Caco-2 (cell line): ENCODE results near the gene TSBP1. TPM values are rescaled to one million over a fixed set of nuclear protein-coding genes. Genes with fewer than 3 reads are reported as not detected.

Source experiments
- BruUV-seq: library from RNA; stranded (reverse); fragments of 400-500 nt; replicated peaks from 2 replicates; lab custom pipeline; 2021; lab: Mats Ljungman, UMichigan
- CTCF ChIA-PET: fragments of 300-600 bp; sonication (Branson Sonifier 250); formaldehyde crosslinking; loops from one replicate; lab custom pipeline; 2022; ENCODE audit warnings: antibody characterized with exemption; lab: Charles Lee
- POLR2A ChIA-PET: fragments of 300-600 bp; sonication (Branson Sonifier 250); formaldehyde crosslinking; loops from one replicate; lab custom pipeline; 2022; ENCODE audit warnings: antibody characterized with exemption; lab: Charles Lee
- DNase-seq, 2 experiments: peaks; one replicate each; pipeline versions ENCODE4 v3.0.0 to v3.0.0-alpha.2; 2020 to 2022
- H3K27me3 ChIP-seq: replicated peaks from 2 replicates; pipeline ENCODE4 v1.6.0; 2011; ENCODE audit warnings: low read length; ENCODE audit not compliant: control insufficient read depth, insufficient read depth
- H3K36me3 ChIP-seq: 2 replicates; pipeline ENCODE4 v1.5.1; 2011; ENCODE audit warnings: low read length; ENCODE audit not compliant: control insufficient read depth, insufficient read depth
- H3K4me1 ChIP-seq: fragments of 250-450 bp; sonication (Bioruptor Pico); 2 replicates; pipeline ENCODE4 v1.5.1; 2020; ENCODE audit warnings: mild to moderate bottlenecking
- H3K4me3 ChIP-seq: 2 replicates; pipeline ENCODE4 v1.5.1; 2011; ENCODE audit warnings: low read depth, mild to moderate bottlenecking, control low read depth, low read length
- H3K9me3 ChIP-seq: fragments of 250-450 bp; sonication (Bioruptor Pico); 2 replicates; pipeline ENCODE4 v1.5.1; 2020; ENCODE audit warnings: mild to moderate bottlenecking, moderate library complexity
- H3K27ac Mint-ChIP-seq: one replicate; pipeline ENCODE4 v1.8.0; 2022; ENCODE audit warnings: mixed read lengths; ENCODE audit not compliant: unreplicated experiment
- H3K27me3 Mint-ChIP-seq: one replicate; pipeline ENCODE4 v1.8.0; 2022; ENCODE audit warnings: mixed read lengths; ENCODE audit not compliant: insufficient read depth, unreplicated experiment
- H3K36me3 Mint-ChIP-seq: one replicate; pipeline ENCODE4 v1.8.0; 2022; ENCODE audit warnings: mild to moderate bottlenecking, mixed read lengths; ENCODE audit not compliant: insufficient read depth, unreplicated experiment
- H3K4me1 Mint-ChIP-seq: one replicate; pipeline ENCODE4 v1.8.0; 2022; ENCODE audit warnings: low read depth, mixed read lengths; ENCODE audit not compliant: unreplicated experiment
- H3K4me3 Mint-ChIP-seq: one replicate; pipeline ENCODE4 v1.8.0; 2022; ENCODE audit warnings: mild to moderate bottlenecking, moderate library complexity, mixed read lengths; ENCODE audit not compliant: unreplicated experiment
- H3K9me3 Mint-ChIP-seq: one replicate; pipeline ENCODE4 v1.8.0; 2022; ENCODE audit warnings: mixed read lengths; ENCODE audit not compliant: unreplicated experiment
- intact Hi-C: fragments of 100-400 bp; cut with micrococcal nuclease; formaldehyde crosslinking; loops from one replicate; pipeline ENCODE4 v1.10.0; 2022; ENCODE audit not compliant: unreplicated experiment
- total RNA-seq: library from RNA; stranded (reverse); gene quantifications from 2 replicates; pipeline ENCODE4 v1.2.3, GENCODE V29; 2022
- TF ChIP-seq, protein P1 (sequence below), 2 experiments: fragments of 200-600 bp in 1 of 2; IDR thresholded peaks; 1 replicate in 1 of 2; 2 replicates in 1 of 2; pipeline versions ENCODE4 v1.5.1 to v1.8.0; 2011 to 2022; ENCODE audit warnings: antibody characterized with exemption in 1 of 2, control low read depth in 1 of 2, inconsistent platforms in 1 of 2, low read depth in 1 of 2, low read length in 1 of 2, mild to moderate bottlenecking in 1 of 2, moderate library complexity in 1 of 2; ENCODE audit not compliant: insufficient read depth in 1 of 2, severe bottlenecking in 1 of 2, unreplicated experiment in 1 of 2

TSBP1 gene
- total RNA-seq, 1 experiment from 2014 or later, result not detected

DNA sequence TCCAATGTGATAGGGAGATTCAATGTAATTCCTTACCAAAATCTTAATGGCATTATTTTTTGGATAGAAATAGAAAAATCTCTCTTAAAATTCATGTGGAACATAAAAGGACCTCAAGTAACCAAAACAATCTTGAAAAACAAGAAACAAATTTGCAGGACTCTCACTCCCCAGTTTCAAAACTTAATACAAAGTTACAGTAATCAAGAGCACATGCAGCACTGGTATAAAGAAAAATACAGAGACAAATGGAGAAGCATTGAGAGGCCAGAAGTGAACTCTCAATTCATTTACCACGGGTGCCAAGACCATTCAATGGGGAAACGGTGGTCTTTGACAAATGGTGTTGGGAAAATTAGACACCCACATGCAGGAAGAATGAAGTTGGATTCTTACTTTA is 7.8 kb upstream of the TSBP1 start:
- intact Hi-C loops, result no loop called here
- BruUV-seq, result no TSS peak
- peaks cover 6% of the 10 kb centered on the region for H3K36me3 Mint-ChIP-seq
- no peaks in the 10 kb centered on the region for H3K27me3 Mint-ChIP-seq
- no peak overlapping the region for H3K4me3 ChIP-seq
- H3K9me3 ChIP-seq, result no peaks in the 10 kb centered on the region
- ChIA-PET POLR2A (no interaction called here), CTCF (no interaction called here)
- DNase-seq, result no peak
- H3K4me1 Mint-ChIP-seq, result peaks cover 15% of the 10 kb centered on the region
- H3K4me1 ChIP-seq, result peaks cover 5% of the 10 kb centered on the region; the same call in 1 of the 2 replicates
- no peak overlapping the region for H3K27ac Mint-ChIP-seq
- no peaks in the 10 kb centered on the region for H3K9me3 Mint-ChIP-seq
- no peaks in the 10 kb centered on the region for H3K36me3 ChIP-seq
- H3K4me3 Mint-ChIP-seq, result no peak overlapping the region
- no peaks in the 10 kb centered on the region for H3K27me3 ChIP-seq
- TF ChIP-seq, protein P1, sequence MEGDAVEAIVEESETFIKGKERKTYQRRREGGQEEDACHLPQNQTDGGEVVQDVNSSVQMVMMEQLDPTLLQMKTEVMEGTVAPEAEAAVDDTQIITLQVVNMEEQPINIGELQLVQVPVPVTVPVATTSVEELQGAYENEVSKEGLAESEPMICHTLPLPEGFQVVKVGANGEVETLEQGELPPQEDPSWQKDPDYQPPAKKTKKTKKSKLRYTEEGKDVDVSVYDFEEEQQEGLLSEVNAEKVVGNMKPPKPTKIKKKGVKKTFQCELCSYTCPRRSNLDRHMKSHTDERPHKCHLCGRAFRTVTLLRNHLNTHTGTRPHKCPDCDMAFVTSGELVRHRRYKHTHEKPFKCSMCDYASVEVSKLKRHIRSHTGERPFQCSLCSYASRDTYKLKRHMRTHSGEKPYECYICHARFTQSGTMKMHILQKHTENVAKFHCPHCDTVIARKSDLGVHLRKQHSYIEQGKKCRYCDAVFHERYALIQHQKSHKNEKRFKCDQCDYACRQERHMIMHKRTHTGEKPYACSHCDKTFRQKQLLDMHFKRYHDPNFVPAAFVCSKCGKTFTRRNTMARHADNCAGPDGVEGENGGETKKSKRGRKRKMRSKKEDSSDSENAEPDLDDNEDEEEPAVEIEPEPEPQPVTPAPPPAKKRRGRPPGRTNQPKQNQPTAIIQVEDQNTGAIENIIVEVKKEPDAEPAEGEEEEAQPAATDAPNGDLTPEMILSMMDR (IDR thresholded peaks at IDR 0.05; ENCODE audit: insufficient read depth in 1 of 2, low read depth in 1 of 2, low read length in 1 of 2, severe bottlenecking in 1 of 2, unreplicated experiment in 1 of 2), result no peak

DNA sequence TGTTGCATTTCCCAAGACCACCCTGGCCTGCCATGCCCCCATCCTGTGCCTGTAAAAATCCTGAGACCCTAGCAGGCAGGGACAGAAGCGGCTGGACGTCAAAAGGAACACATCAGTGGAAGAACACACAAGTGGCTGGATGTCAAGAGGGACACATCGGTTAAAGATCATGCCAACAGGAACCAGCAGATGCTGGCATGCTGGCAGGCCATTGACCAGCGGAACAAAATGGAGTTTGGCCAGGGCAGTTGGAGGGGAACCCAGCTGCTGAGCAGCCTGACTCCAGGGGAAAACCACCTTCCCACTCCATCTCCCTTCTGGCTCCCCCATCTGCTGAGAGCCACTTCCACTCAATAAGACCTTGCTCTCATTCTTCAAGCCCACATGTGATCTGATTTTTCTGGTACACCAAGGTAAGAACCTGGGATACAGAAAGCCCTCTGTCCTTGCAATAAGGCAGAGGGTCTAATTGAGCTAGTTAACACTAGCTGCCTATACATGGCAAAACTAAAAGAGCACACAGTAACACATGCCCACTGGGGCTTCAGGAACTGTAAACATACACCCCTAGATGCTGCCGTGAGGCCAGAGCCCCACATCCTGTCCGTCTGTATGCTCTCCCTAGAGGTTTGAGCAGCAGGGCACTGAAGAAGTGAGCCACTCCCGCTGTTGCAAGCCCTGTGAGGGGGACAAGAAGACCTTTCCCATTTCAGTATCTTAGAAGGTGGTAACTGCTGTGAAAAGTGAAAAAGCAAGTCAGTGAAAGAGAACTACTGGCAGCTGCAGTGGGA is 4.2 kb upstream of the TSBP1 start:
- H3K9me3 Mint-ChIP-seq, result no peaks in the 10 kb centered on the region
- ChIA-PET CTCF (no interaction called here), POLR2A (no interaction called here)
- Histone ChIP-seq H3K4me1 (peaks cover 13% of the 10 kb centered on the region; the same call in 1 of the 2 replicates), H3K4me3 (no peak overlapping the region), H3K27me3 (no peaks in the 10 kb centered on the region), H3K9me3 (no peaks in the 10 kb centered on the region), H3K36me3 (no peaks in the 10 kb centered on the region)
- no peaks in the 10 kb centered on the region for H3K27me3 Mint-ChIP-seq
- H3K27ac Mint-ChIP-seq, result no peak overlapping the region
- TF ChIP-seq, protein P1 (IDR thresholded peaks at IDR 0.05; ENCODE audit: insufficient read depth in 1 of 2, low read depth in 1 of 2, low read length in 1 of 2, severe bottlenecking in 1 of 2, unreplicated experiment in 1 of 2), result no peak
- H3K4me1 Mint-ChIP-seq, result peaks cover 21% of the 10 kb centered on the region
- intact Hi-C loops, result no loop called here
- BruUV-seq, result no TSS peak
- no peaks in the 10 kb centered on the region for H3K36me3 Mint-ChIP-seq
- DNase-seq, result no peak
- no peak overlapping the region for H3K4me3 Mint-ChIP-seq

DNA sequence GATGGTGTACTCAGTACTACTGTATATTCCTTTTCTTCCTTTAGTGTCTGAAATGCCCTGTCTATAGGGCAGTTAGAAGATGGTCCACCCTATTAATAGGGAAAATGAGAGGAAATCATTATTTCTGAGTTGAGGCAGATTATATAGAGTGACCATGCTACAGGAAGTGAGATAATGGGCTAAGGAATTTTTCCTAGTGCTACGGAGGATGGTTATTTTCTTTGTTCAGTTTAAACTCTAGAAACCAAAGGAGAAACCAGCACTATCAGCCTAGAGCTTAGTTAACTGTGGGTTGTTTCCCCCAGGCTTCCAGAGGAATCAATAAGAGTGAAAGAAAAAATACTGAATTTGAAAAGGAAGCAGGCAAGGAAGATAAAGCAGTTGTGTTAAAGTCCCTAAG is 474 bp downstream of the TSBP1 start:
- ChIA-PET CTCF (no interaction called here), POLR2A (no interaction called here)
- Mint-ChIP-seq H3K9me3 (no peaks in the 10 kb centered on the region), H3K4me1 (peaks cover 8% of the 10 kb centered on the region), H3K27me3 (no peaks in the 10 kb centered on the region), H3K36me3 (no peaks in the 10 kb centered on the region), H3K27ac (no peak overlapping the region), H3K4me3 (no peak overlapping the region)
- intact Hi-C loops, result no loop called here
- Histone ChIP-seq H3K9me3 (no peaks in the 10 kb centered on the region), H3K4me3 (no peak overlapping the region), H3K27me3 (no peaks in the 10 kb centered on the region), H3K4me1 (0 out of 2 replicates have a peak, but pooled peaks cover 8% of the 10 kb centered on the region), H3K36me3 (no peaks in the 10 kb centered on the region)
- TF ChIP-seq, protein P1 (IDR thresholded peaks at IDR 0.05; ENCODE audit: insufficient read depth in 1 of 2, low read depth in 1 of 2, low read length in 1 of 2, severe bottlenecking in 1 of 2, unreplicated experiment in 1 of 2), result no peak
- BruUV-seq, result no TSS peak
- DNase-seq, result no peak
